ENCODE data around the gene SLC6A16. TPM values are rescaled to one million over a fixed set of nuclear protein-coding genes. Genes with fewer than 3 reads are reported as not detected.
"Not testable (repeated sequence)": the region's sequence is repeated elsewhere in the genome, so short reads cannot be mapped to it uniquely, and the experiment has no call there.

Gene SLC6A16
- total and polyA plus RNA-seq, 11 donors: 0.27 to 1.3 (median 0.40) TPM

GRCh38 chr19:49318296-49318695, 6.7 kb downstream of the SLC6A16 start:
- Histone ChIP-seq H3K4me1 (no peaks in the 10 kb centered on the region), H3K36me3 (peaks cover 0 to 5% (median 0%) of the 10 kb centered on the region in 9 donors), H3K27me3 (no peaks in the 10 kb centered on the region), H3K27ac (no peak overlapping the region), H3K9me3 (peaks cover 0 to 48% (median 14%) of the 10 kb centered on the region in 12 donors), H3K4me3 (no peak overlapping the region)
- ATAC-seq (no peak), DNase-seq (no peak)
- intact Hi-C loops (cut with DNase I): no loop called here
- TF ChIP-seq CTCF (IDR thresholded peaks at IDR 0.05): no peak
- no peak for TF ChIP-seq POLR2A (IDR thresholded peaks at IDR 0.05)

GRCh38 chr19:49316284-49316683, 8.7 kb downstream of the SLC6A16 start:
- Histone ChIP-seq H3K4me1 (no peaks in the 10 kb centered on the region), H3K27ac (no peak overlapping the region), H3K36me3 (peaks cover 0 to 1% (median 0%) of the 10 kb centered on the region in 9 donors), H3K9me3 (peaks cover 0 to 28% (median 10%) of the 10 kb centered on the region in 12 donors), H3K4me3 (no peak overlapping the region), H3K27me3 (no peaks in the 10 kb centered on the region)
- intact Hi-C loops (cut with DNase I): no loop called here
- no peak for DNase-seq
- ATAC-seq: no peak
- TF ChIP-seq POLR2A (IDR thresholded peaks at IDR 0.05) (no peak), CTCF (IDR thresholded peaks at IDR 0.05) (no peak)

GRCh38 chr19:49315111-49315510, 9.9 kb downstream of the SLC6A16 start:
- DNase-seq (no peak), ATAC-seq (no peak)
- no peak for TF ChIP-seq CTCF (IDR thresholded peaks at IDR 0.05)
- TF ChIP-seq POLR2A (IDR thresholded peaks at IDR 0.05): no peak
- Histone ChIP-seq H3K27ac (no peak overlapping the region), H3K9me3 (peaks cover 0 to 20% (median 9%) of the 10 kb centered on the region in 12 donors), H3K27me3 (no peaks in the 10 kb centered on the region), H3K36me3 (peaks cover 0 to 11% (median 3%) of the 10 kb centered on the region in 9 donors), H3K4me1 (no peaks in the 10 kb centered on the region), H3K4me3 (no peak overlapping the region)
- intact Hi-C loops (cut with DNase I): no loop called here
- WGBS, 4 donors: 63 to 86% (median 79%) methylated on average over 1 of the region's 1 CpG

- Histone ChIP-seq H3K4me1 (no peaks in the 10 kb centered on the region), H3K27ac (no peak overlapping the region), H3K36me3 (peaks cover 0 to 11% (median 3%) of the 10 kb centered on the region in 9 donors), H3K4me3 (no peak overlapping the region), H3K9me3 (no peaks in the 10 kb centered on the region), H3K27me3 (no peaks in the 10 kb centered on the region)
- intact Hi-C loops (cut with DNase I): loop anchor here in 1 of 10 donors (10.0 kb wide), 1 partner anchor 84 kb away; no protein-coding TSS in a partner anchor
- TF ChIP-seq CTCF (IDR thresholded peaks at IDR 0.05) (no peak), POLR2A (IDR thresholded peaks at IDR 0.05) (no peak)
- DNase-seq (no peak), ATAC-seq (no peak)
- 92 to 95% (median 94%) methylated on average over 6 of the region's 6 CpGs for WGBS, 4 donors
These were observed 15.9 kb downstream of the SLC6A16 start for GRCh38 chr19:49309087-49309486.

GRCh38 chr19:49306734-49307133, 18.3 kb downstream of the SLC6A16 start:
- not testable (repeated sequence) for H3K27ac ChIP-seq, ATAC-seq, H3K27me3 ChIP-seq, DNase-seq, H3K9me3 ChIP-seq, H3K4me1 ChIP-seq, H3K4me3 ChIP-seq
- peaks cover 0 to 11% (median 3%) of the 10 kb centered on the region in 9 donors for H3K36me3 ChIP-seq
- intact Hi-C loops (cut with DNase I): loop anchor here in 1 of 10 donors (10.0 kb wide), 1 partner anchor 82 kb away; no protein-coding TSS in a partner anchor
- WGBS, 4 donors: 70 to 93% (median 77%) methylated on average over 7 of the region's 7 CpGs

Measured in heart left ventricle (tissue), 16 donors.